AG04449 (cell line): ENCODE data around the gene FSIP2.

ENCODE experiments used
- CTCF ChIA-PET: fragments of 350-600 bp; formaldehyde crosslinking; extraction: SDS; loops from one replicate; lab custom pipeline; 2021; ENCODE audit warnings: antibody characterized with exemption; lab: Yijun Ruan, JAX
- POLR2A ChIA-PET: fragments of 400-600, 350-600 bp; formaldehyde crosslinking; extraction: SDS; loops from one replicate; lab custom pipeline; 2020; ENCODE audit warnings: antibody characterized with exemption, inconsistent platforms; lab: Yijun Ruan, JAX
- DNase-seq: peaks from one replicate; pipeline ENCODE4 v3.0.0-alpha.2; 2010; ENCODE audit warnings: low read depth, low spot score
- H3K4me3 ChIP-seq: 2 replicates; pipeline ENCODE4 v1.5.1; 2011; ENCODE audit warnings: low read depth, mild to moderate bottlenecking, control low read depth, low read length
- TF ChIP-seq, protein P1 (sequence below): IDR thresholded peaks from one replicate; pipeline ENCODE4 v1.5.1; 2011; ENCODE audit warnings: mild to moderate bottlenecking, moderate library complexity, low read length, control low read depth, inconsistent platforms; ENCODE audit not compliant: insufficient read depth; ENCODE audit errors: missing control alignments

Gene FSIP2

GRCh38 chr2:185802926-185803325 lies 64.3 kb downstream of the FSIP2 start:
- no peak for DNase-seq

DNA sequence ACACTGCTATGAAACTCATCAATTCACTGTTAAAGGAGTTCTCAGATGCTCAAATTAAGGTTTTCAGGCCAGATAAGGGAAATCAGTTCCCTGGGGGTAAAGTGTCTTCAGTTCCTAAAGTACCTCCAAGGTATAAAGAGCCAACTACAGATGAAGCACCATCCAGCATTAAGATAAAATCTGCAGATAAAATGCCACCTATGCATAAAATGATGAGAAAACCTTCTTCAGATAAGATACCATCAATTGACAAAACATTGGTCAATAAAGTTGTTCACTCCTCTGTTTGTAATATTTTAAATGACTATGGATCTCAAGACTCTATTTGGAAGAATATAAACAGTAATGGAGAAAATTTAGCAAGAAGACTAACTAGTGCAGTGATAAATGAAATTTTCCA lies 68.2 kb downstream of the FSIP2 start:
- CTCF ChIA-PET = no interaction called here
- POLR2A ChIA-PET = no interaction called here
- DNase-seq = no peak
- TF ChIP-seq, protein P1, sequence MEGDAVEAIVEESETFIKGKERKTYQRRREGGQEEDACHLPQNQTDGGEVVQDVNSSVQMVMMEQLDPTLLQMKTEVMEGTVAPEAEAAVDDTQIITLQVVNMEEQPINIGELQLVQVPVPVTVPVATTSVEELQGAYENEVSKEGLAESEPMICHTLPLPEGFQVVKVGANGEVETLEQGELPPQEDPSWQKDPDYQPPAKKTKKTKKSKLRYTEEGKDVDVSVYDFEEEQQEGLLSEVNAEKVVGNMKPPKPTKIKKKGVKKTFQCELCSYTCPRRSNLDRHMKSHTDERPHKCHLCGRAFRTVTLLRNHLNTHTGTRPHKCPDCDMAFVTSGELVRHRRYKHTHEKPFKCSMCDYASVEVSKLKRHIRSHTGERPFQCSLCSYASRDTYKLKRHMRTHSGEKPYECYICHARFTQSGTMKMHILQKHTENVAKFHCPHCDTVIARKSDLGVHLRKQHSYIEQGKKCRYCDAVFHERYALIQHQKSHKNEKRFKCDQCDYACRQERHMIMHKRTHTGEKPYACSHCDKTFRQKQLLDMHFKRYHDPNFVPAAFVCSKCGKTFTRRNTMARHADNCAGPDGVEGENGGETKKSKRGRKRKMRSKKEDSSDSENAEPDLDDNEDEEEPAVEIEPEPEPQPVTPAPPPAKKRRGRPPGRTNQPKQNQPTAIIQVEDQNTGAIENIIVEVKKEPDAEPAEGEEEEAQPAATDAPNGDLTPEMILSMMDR = no peak
- H3K4me3 ChIP-seq = no peak overlapping the region

More at GRCh38 chr2:185802926-185803325, 64.3 kb downstream of the FSIP2 start:
- ChIA-PET CTCF (no interaction called here), POLR2A (no interaction called here)
- no peak overlapping the region for H3K4me3 ChIP-seq
- TF ChIP-seq, protein P1 = no peak

GRCh38 chr2:185807351-185807750 lies 68.7 kb downstream of the FSIP2 start:
- H3K4me3 ChIP-seq = no peak overlapping the region
- CTCF ChIA-PET = no interaction called here
- TF ChIP-seq, protein P1 = no peak
- POLR2A ChIA-PET = no interaction called here
- no peak for DNase-seq

DNA sequence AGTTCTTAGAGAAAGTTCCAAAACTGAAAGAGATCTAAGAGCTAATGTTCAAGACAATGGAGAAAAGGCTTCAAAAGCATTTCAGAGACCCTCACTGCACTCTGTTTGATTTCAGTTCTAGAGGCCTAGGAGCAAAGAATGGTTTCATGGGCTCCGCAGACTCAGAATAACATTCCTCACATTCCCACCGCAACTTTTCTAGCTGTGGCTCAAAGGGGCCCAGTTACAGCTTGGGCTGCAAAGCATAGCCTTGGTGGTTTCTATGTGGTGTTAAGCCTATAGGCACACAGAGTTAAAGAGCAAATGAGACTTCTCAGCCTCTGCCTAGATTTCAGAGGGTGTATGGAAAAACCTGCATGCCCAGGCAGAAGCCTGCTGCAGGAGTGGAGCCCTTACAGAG lies 73.0 kb downstream of the FSIP2 start:
- no peak overlapping the region for H3K4me3 ChIP-seq
- CTCF ChIA-PET = no interaction called here
- POLR2A ChIA-PET = no interaction called here
- DNase-seq = no peak
- TF ChIP-seq, protein P1 = no peak

DNA sequence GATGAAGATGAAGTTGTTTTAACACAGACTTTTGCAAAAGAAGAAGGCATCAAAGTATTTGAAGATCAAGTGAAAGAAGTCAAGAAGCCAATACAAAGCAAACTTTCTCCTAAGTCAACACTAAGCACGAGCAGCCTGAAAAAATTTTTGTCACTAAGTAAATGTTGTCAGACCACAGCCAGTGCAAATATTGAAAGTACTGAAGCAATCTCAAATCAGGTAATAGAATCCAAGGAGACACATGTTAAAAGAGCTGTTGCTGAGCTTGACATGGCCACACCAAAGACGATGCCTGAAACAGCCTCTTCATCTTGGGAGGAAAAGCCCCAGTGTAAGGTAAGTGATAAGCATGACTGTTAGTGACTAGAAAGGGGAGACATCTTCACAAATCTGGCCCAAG lies 75.1 kb downstream of the FSIP2 start:
- TF ChIP-seq, protein P1 = no peak
- no peak for DNase-seq
- H3K4me3 ChIP-seq = no peak overlapping the region
- CTCF ChIA-PET = no interaction called here
- POLR2A ChIA-PET = no interaction called here

DNA sequence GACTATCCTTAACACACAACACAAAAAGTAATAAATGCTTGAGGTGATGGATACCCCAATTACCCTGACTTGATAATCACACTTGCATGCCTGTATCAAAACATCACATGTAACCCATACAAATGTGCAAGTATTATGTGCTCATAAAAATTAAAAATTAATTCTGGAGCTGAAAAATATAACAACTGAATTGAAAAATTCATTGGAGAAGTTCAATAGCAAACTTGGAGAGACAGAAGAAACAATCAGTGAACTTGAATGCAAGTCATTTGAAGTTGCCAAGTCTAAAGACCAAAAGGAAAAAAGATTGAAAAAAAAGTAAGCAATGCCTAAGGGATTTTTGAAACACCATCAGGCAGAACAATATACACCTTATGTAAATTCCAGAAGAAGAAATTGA lies 79.4 kb downstream of the FSIP2 start:
- CTCF ChIA-PET = no interaction called here
- H3K4me3 ChIP-seq = no peak overlapping the region
- POLR2A ChIA-PET = no interaction called here
- DNase-seq = no peak
- TF ChIP-seq, protein P1 = no peak

- ChIA-PET CTCF (no interaction called here), POLR2A (no interaction called here)
- TF ChIP-seq, protein P1 = no peak
- no peak for DNase-seq
- no peak overlapping the region for H3K4me3 ChIP-seq
Measured at GRCh38 chr2:185821467-185821866, 82.9 kb downstream of the FSIP2 start.
